A673 (cell line): ENCODE data around the gene NDUFS3. TPM values are rescaled to one million over a fixed set of nuclear protein-coding genes. Genes with fewer than 3 reads are reported as not detected.
"Not testable (repeated sequence)": the region's sequence is repeated elsewhere in the genome, so short reads cannot be mapped to it uniquely, and the experiment has no call there.

Experiments
- Bru-seq: library from RNA; stranded (reverse); fragments of 400-500 nt; gene quantifications from one replicate; lab custom pipeline; 2021; lab: Mats Ljungman, UMichigan
- BruChase-seq, 2 experiments: library from RNA; stranded (reverse); fragments of 400-500 nt; gene quantifications; one replicate each; lab custom pipeline; 2021; lab: Mats Ljungman, UMichigan
- BruUV-seq: library from RNA; stranded (reverse); fragments of 400-500 nt; replicated peaks from 2 replicates; lab custom pipeline; 2021; lab: Mats Ljungman, UMichigan
- CTCF ChIA-PET: fragments of 300-600 bp; sonication (Branson Sonifier 250); formaldehyde crosslinking; loops from one replicate; lab custom pipeline; 2022; ENCODE audit warnings: antibody characterized with exemption; lab: Charles Lee
- POLR2A ChIA-PET: fragments of 300-600 bp; sonication (Branson Sonifier 250); formaldehyde crosslinking; loops from one replicate; lab custom pipeline; 2022; ENCODE audit warnings: antibody characterized with exemption; ENCODE audit not compliant: low non-redundant PET; lab: Charles Lee
- DNase-seq: peaks from one replicate; pipeline ENCODE4 v3.0.0-alpha.2; 2015; ENCODE audit warnings: low spot score
- H3K27ac ChIP-seq: fragments of 200-600 bp; sonication (generic); 2 replicates; pipeline ENCODE4 v1.5.1; 2016; ENCODE audit warnings: mixed run types, low read depth, mild to moderate bottlenecking, mixed read lengths, antibody characterized with exemption, low read length; ENCODE audit not compliant: poor library complexity, severe bottlenecking
- H3K27me3 ChIP-seq: fragments of 200-600 bp; sonication (generic); replicated peaks from 2 replicates; pipeline ENCODE4 v1.6.1; 2017; ENCODE audit warnings: mixed run types, low read depth, mild to moderate bottlenecking, mixed read lengths, antibody characterized with exemption, low read length; ENCODE audit not compliant: insufficient read depth, poor library complexity
- H3K36me3 ChIP-seq: fragments of 200-600 bp; sonication (generic); 2 replicates; pipeline ENCODE4 v1.6.1; 2016; ENCODE audit warnings: mixed run types, mild to moderate bottlenecking, mixed read lengths, antibody characterized with exemption, low read length; ENCODE audit not compliant: insufficient read depth, poor library complexity, severe bottlenecking
- H3K4me1 ChIP-seq: fragments of 200-600 bp; sonication (generic); 2 replicates; pipeline ENCODE4 v1.6.1; 2017; ENCODE audit warnings: mixed run types, mild to moderate bottlenecking, mixed read lengths, antibody characterized with exemption, low read length; ENCODE audit not compliant: insufficient read depth, poor library complexity, severe bottlenecking
- H3K4me3 ChIP-seq: fragments of 200-600 bp; sonication (generic); 2 replicates; pipeline ENCODE4 v1.5.1; 2016; ENCODE audit warnings: low read depth, mixed run types, mild to moderate bottlenecking, mixed read lengths, low read length; ENCODE audit not compliant: poor library complexity, severe bottlenecking
- H3K9me3 ChIP-seq: fragments of 200-600 bp; sonication (generic); 2 replicates; pipeline ENCODE4 v1.6.1; 2016; ENCODE audit warnings: mixed run types, low read depth, mild to moderate bottlenecking, mixed read lengths, antibody characterized with exemption, low read length; ENCODE audit not compliant: poor library complexity, severe bottlenecking
- CTCF ChIP-seq: fragments of 300-800, 200-600 bp; sonication (generic); conservative IDR thresholded peaks from 2 replicates; pipeline ENCODE4 v1.5.1; 2017; ENCODE audit warnings: low read depth, mild to moderate bottlenecking, antibody characterized with exemption, low read length, moderate library complexity, mixed read lengths
- EZH2 ChIP-seq: fragments of 200-600 bp; sonication (generic); IDR thresholded peaks from 2 replicates; pipeline ENCODE4 v1.6.1; 2017; ENCODE audit warnings: borderline replicate concordance, low read depth, mild to moderate bottlenecking, mixed read lengths, antibody characterized with exemption, low read length; ENCODE audit not compliant: poor library complexity, severe bottlenecking
- intact Hi-C: fragments of 100-400 bp; cut with micrococcal nuclease; formaldehyde crosslinking; loops from one replicate; pipeline ENCODE4 v1.10.0; 2022; ENCODE audit not compliant: unreplicated experiment
- long read RNA-seq: library from polyadenylated mRNA; stranded (forward); transcript quantifications from one replicate; pipeline ENCODE4 v2.0.0, GENCODE V29; 2022
- total RNA-seq: library from RNA; stranded (reverse); gene quantifications from 2 replicates; pipeline ENCODE4 v1.2.3, GENCODE V29; 2021

The NDUFS3 gene
- total RNA-seq (412 and 444 TPM in 2 replicates), Bru-seq, nascent RNA (percentile 95 among the genes with signal in this experiment), BruChase-seq, experiment 1, labeled RNA remaining after a 2-hour chase (percentile 89 among the genes with signal in this experiment), BruChase-seq, experiment 2, labeled RNA remaining after a 6-hour chase (percentile 94 among the genes with signal in this experiment)
- long read RNA-seq, transcript NDUFS3-201 (7 exons, 958 nt): major isoform, 434 of 490 reads
- long read RNA-seq, partial matches to known transcripts: 5 of 490 reads
- long read RNA-seq, other reads (novel, unspliced or antisense): 51 of 490 reads

DNA sequence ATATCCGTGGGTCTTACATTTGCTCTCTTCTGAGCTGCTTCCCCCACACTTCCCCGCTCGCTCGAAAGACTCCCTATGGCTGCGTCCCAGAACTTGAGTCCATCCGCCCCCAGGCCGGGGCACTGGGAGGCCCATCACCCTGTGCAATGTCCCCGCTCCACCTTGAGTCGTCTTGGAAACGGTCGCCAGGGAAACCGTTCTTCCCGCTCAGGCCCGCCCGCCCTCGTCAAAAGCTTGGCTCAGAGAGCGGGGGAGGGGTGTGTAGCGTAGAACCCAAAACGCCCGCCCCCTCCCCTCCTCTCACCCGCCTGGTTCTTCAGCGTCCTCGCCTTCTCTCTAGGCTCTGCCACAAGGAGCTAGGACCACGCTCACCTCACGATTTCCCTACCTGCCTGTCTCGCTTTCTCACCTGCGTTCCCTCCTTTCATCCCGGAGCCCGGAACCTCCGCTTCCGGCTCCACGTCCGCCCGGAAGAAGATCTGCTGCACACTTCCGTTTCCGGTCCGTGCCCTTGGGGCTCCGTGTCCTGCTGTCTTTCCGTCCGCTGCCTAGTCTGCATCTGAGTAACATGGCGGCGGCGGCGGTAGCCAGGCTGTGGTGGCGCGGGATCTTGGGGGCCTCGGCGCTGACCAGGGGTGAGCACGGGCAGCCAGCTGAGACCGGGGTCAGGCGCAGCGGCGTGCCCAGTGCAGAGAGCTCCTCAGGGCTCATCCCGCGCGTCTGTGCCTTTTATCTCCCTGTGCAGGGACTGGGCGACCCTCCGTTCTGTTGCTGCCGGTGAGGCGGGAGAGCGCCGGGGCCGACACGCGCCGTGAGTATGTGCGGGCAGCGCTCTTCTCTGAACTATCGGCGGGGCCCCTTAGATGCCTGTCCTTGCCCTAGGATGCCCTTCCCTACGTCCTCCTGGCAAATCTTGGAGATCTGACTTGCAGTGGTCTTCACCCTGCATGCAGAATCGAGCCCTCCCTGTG lies at the start of gene NDUFS3, which contains the start of gene KBTBD4:
Gene NDUFS3 (plus strand): TSS at position 551 of the 971 bp plus-strand sequence. CDS start 18 bp downstream, at position 569.
Gene KBTBD4 (minus strand): TSS at position 447 of the 971 bp plus-strand sequence. CDS start 19 bp downstream, at position 428.
- CTCF ChIA-PET: no interaction called here
- POLR2A ChIA-PET: interaction anchor here (0.6 kb wide), 1 partner anchor 59 kb away, joined by 4 read pairs; no protein-coding TSS in a partner anchor
- H3K36me3 ChIP-seq: peaks cover 70% of the 10 kb centered on the region

DNA sequence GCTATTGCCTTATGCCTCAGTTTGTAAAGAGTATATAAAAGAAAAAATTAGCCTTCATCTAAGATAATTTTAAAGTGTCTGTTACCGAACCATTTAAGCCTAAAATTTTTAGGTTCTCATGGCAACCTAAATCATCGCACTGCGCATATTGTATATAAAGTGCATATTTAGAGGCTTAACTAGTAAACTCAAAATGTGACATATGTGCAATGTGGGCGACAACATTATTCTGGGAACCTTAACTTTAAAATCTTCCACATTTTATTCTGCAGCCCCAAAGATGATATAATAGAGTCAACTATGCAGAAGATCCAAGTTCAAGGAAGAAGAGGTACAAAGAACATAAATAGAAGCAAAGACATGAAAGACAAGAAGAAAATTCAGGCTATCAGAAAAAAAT lies 48.9 kb upstream of the NDUFS3 start:
- Histone ChIP-seq H3K4me1 (peaks cover 37% of the 10 kb centered on the region), H3K9me3 (no peaks in the 10 kb centered on the region), H3K27me3 (no peaks in the 10 kb centered on the region), H3K4me3 (no peak overlapping the region), H3K27ac (no peak overlapping the region), H3K36me3 (no peaks in the 10 kb centered on the region)
- ChIA-PET CTCF (no interaction called here), POLR2A (no interaction called here)
- BruUV-seq: no TSS peak
- intact Hi-C loops: no loop called here
- no peak for DNase-seq
- no peak for TF ChIP-seq EZH2
- TF ChIP-seq CTCF: no peak

More for the DNA sequence above, at the start of gene NDUFS3, which contains the start of gene KBTBD4:
- Histone ChIP-seq H3K27me3 (no peaks in the 10 kb centered on the region), H3K27ac (peak within 1 kb of the TSS; percentile 89), H3K9me3 (no peaks in the 10 kb centered on the region), H3K4me1 (peaks cover 25% of the 10 kb centered on the region), H3K4me3 (peak within 1 kb of the TSS; percentile 69)
- intact Hi-C loops: no loop called here
- DNase-seq: peak; percentile 98
- TF ChIP-seq CTCF: no peak
- TSS peak; percentile 74 for BruUV-seq

DNA sequence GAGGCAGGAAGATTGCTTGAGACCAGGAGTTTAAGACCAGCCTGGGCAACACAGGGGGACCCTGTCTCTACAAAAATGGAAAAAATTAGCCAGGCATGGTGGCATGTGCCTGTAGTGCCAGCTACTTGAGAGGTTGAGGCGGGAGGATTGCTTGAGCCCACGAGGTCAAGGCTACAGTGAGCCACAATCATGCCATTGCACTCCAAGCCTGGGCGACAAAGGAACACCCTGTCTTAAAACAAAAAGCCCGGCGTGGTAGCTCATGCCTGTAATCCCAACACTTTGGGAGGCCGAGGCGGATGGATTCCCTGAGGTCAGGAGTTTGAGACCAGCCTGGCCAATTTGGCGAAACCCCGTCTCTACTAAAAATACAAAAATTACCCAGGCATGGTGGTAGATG lies 48.2 kb upstream of the NDUFS3 start:
- DNase-seq, H3K36me3 ChIP-seq, intact Hi-C loops, BruUV-seq, H3K27me3 ChIP-seq, H3K9me3 ChIP-seq, POLR2A ChIA-PET, H3K27ac ChIP-seq, H3K4me3 ChIP-seq: not testable (repeated sequence)
- peaks cover 33% of the 10 kb centered on the region for H3K4me1 ChIP-seq
- CTCF ChIA-PET: interaction anchor here (0.6 kb wide), 1 partner anchor 194 kb away, joined by 9 read pairs; no protein-coding TSS in a partner anchor
